8988T (cell line): ENCODE measurements around the gene OSBPL1A.

ENCODE experiments used
- DNase-seq: peaks from one replicate; pipeline ENCODE4 v3.0.0; 2011

OSBPL1A gene

GRCh38 chr18:24115628-24116027, 282.0 kb downstream of the OSBPL1A start:
- no peak for DNase-seq

DNA sequence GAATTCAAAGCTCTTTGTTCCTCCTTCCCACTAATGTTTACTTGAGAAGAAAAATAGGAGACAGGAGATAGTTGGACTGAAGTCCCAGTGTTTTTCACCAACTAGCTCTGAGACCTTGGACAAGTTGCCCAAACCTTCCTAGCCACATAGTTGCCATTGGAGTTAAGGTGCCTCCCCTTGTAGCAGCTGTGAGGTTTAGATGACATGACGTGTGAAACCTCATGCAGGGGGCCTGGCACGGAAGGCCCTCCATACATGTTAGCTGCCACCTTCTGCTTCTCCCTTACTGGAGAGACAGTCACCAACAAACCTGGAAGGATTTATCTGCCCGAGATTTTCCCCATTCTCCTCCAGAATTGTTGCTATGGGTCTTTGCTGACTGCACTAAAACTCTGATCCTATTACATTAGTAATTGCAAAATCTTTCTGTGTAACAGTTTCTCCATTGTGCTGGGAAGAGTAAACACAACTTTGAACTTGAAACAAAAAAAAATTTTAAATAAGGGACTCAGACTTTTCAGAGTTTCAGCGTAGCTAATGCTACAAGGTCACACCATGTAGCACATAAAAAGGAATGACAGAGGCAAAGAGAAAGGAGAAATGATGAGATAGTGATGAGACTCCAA, 282.6 kb downstream of the OSBPL1A start:
- DNase-seq, result no peak

- DNase-seq, result no peak
Measured at GRCh38 chr18:24112874-24113615, 284.6 kb downstream of the OSBPL1A start.

- no peak for DNase-seq
Measured at GRCh38 chr18:24112464-24112863, 285.2 kb downstream of the OSBPL1A start.
